ENCODE measurements around the gene WDR48. TPM values are rescaled to one million over a fixed set of nuclear protein-coding genes. Genes with fewer than 3 reads are reported as not detected.
A peak's percentile ranks its signal among the peaks of the same experiment; 100 is the strongest.

The WDR48 gene
- total and polyA plus RNA-seq, 4 experiments from 2014 or later: 32.6 to 69.8 (median 53.7) TPM

DNA sequence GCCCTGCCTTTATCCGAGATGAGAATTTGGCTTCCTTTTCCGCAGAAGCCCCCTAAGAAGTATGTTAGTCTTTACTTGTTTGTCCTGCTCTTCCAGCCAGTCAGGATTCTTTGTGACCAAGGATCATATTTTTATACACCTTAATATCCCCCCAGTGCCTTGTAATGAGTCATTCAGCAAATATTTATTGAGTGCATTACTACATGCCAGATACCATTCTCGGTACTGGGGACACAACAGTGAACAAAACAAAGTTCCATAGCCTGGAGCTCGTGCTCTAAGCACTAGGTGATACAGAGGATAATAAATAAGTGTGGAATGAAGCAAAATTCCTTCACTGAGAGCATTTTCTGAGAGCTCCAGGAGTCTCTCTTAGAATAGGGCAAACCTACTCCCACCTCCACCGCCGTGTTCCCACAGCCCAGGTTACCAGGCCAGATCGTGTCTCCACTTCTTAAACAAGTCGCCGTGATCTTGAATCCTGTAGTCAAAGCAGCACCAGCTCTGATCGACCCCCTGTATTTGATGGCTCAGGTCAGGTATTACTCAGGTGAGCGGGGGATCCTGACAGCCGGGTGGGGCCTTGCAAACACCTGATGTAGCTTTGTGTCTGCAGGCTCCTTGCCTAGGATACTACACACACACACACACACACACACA lies 74.2 kb downstream of the WDR48 start:
- no peak for DNase-seq
- H3K27me3 Mint-ChIP-seq: no peaks in the 10 kb centered on the region
- H3K9me3 Mint-ChIP-seq: no peaks in the 10 kb centered on the region
- Histone ChIP-seq H3K4me3 (ENCODE audit: low read length in 2 of 2) (no peak overlapping the region), H3K9me3 (ENCODE audit: control insufficient read depth in 1 of 2, low read length in 2 of 2) (no peaks in the 10 kb centered on the region), H3K4me1 (ENCODE audit: insufficient read depth, low read length) (peaks cover 22% of the 10 kb centered on the region), H3K36me3 (ENCODE audit: insufficient read depth, low read length) (no peaks in the 10 kb centered on the region), H3K27ac (ENCODE audit: low read depth, low read length) (no peak overlapping the region), H3K27me3 (ENCODE audit: insufficient read depth, low read length) (no peaks in the 10 kb centered on the region)
- POLR2A ChIA-PET (ENCODE audit: partially characterized antibody): interaction anchor here (0.9 to 2.6 kb wide), 6 partner anchors 18 to 164 kb away, joined by 3 to 10 read pairs (median 4); partner anchors contain the start of gene TTC21A
- H3K36me3 Mint-ChIP-seq: no peaks in the 10 kb centered on the region
- CTCF ChIA-PET (ENCODE audit: partially characterized antibody): interaction anchor here (0.7 to 24.3 kb wide), 17 partner anchors 10 to 291 kb away, joined by 3 to 471 read pairs (median 6); partner anchors contain the start of genes CX3CR1, GORASP1, TTC21A and XIRP1
- intact Hi-C loops (cut with micrococcal nuclease): loop anchor here (1.0 kb wide), 3 partner anchors 63 to 166 kb away; no protein-coding TSS in a partner anchor
- no peak overlapping the region for H3K4me3 Mint-ChIP-seq
- peak overlapping the region in 2 of 7 donors; percentile 57 to 75 for H3K27ac Mint-ChIP-seq
- H3K4me1 Mint-ChIP-seq: peaks cover 11 to 38% (median 22%) of the 10 kb centered on the region in 4 donors

DNA sequence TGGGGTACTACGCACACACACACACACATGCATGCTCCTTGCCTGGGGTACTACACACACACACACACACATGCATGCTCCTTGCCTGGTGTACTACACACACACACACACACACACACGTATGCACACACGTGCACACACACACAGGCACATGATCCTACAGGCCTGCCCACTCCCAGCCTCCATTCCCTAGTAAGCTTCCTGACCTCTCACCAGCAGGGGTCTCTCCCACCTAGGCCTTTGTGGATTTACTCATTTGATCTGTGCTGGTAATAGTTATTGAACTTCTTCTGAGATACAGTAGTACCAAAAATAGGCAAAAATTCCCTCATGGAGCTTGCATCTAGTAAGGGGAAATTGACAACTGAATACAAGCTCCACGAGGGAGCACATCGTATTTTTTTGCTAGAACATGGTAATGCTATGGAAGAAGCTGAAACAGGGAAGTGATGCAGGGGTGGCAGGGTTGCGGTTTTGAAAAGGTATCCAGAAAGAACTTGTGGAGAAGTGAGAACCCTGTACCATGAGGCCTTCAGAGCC lies 74.8 kb downstream of the WDR48 start:
- no peaks in the 10 kb centered on the region for H3K9me3 Mint-ChIP-seq
- DNase-seq: no peak
- Histone ChIP-seq H3K4me3 (ENCODE audit: low read length in 2 of 2) (no peak overlapping the region), H3K9me3 (ENCODE audit: control insufficient read depth in 1 of 2, low read length in 2 of 2) (no peaks in the 10 kb centered on the region), H3K36me3 (ENCODE audit: insufficient read depth, low read length) (no peaks in the 10 kb centered on the region), H3K27me3 (ENCODE audit: insufficient read depth, low read length) (no peaks in the 10 kb centered on the region), H3K4me1 (ENCODE audit: insufficient read depth, low read length) (peaks cover 22% of the 10 kb centered on the region), H3K27ac (ENCODE audit: low read depth, low read length) (no peak overlapping the region)
- peaks cover 11 to 43% (median 24%) of the 10 kb centered on the region in 4 donors for H3K4me1 Mint-ChIP-seq
- POLR2A ChIA-PET (ENCODE audit: partially characterized antibody): interaction anchor here (0.7 to 2.6 kb wide), 8 partner anchors 18 to 165 kb away, joined by 3 to 10 read pairs (median 4); partner anchors contain the start of gene TTC21A
- CTCF ChIA-PET (ENCODE audit: partially characterized antibody): interaction anchor here (0.7 to 24.3 kb wide), 26 partner anchors 10 to 290 kb away, joined by 3 to 471 read pairs (median 4); partner anchors contain the start of genes CX3CR1, GORASP1, TTC21A and XIRP1
- no peaks in the 10 kb centered on the region for H3K27me3 Mint-ChIP-seq
- H3K27ac Mint-ChIP-seq: peak overlapping the region in 4 of 7 donors; percentile 49 to 78 (median 64)
- intact Hi-C loops (cut with micrococcal nuclease): loop anchor here (1.0 kb wide), 3 partner anchors 63 to 166 kb away; no protein-coding TSS in a partner anchor
- H3K4me3 Mint-ChIP-seq: peak overlapping the region in 1 of 8 donors; percentile 4
- H3K36me3 Mint-ChIP-seq: no peaks in the 10 kb centered on the region

DNA sequence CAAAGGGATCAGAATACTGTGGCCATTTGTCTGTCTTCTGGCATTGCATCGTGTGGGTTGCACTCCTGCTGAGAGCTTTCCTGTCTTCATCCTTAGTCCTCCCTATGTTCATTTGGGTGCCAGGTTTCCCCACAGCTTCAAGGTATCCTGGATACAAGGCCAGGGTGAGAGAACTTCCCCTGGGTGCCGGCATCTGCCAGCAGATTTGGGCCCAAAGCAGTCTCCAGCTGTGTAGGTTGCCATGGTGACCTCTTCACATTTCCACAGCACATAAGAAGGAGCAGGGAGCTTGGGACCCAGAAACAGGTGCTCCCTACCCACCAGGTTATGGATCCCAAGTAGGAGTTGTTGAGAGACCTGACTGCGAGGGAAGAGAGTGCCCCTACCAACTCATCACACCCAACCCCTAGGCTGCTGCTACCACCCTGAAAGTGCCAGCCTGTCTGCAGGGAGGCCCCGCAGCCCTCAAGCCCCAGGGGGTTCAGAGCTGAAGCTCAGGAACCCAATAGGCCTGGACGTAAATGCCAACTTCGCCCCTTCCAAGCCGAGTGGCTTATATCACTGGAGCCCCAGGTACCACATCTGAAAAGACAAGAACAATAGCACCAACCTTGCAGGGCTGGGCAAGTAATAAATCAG lies 75.6 kb downstream of the WDR48 start:
- Histone ChIP-seq H3K27ac (ENCODE audit: low read depth, low read length) (no peak overlapping the region), H3K27me3 (ENCODE audit: insufficient read depth, low read length) (no peaks in the 10 kb centered on the region), H3K4me3 (ENCODE audit: low read length in 2 of 2) (no peak overlapping the region), H3K9me3 (ENCODE audit: control insufficient read depth in 1 of 2, low read length in 2 of 2) (no peaks in the 10 kb centered on the region), H3K36me3 (ENCODE audit: insufficient read depth, low read length) (no peaks in the 10 kb centered on the region), H3K4me1 (ENCODE audit: insufficient read depth, low read length) (peaks cover 22% of the 10 kb centered on the region)
- ChIA-PET POLR2A (ENCODE audit: partially characterized antibody) (interaction anchor here (0.7 to 2.6 kb wide), 9 partner anchors 19 to 164 kb away, joined by 3 to 10 read pairs (median 4); partner anchors contain the start of gene TTC21A), CTCF (ENCODE audit: partially characterized antibody) (interaction anchor here (0.7 to 24.3 kb wide), 27 partner anchors 9 to 257 kb away, joined by 3 to 471 read pairs (median 4); partner anchors contain the start of genes CX3CR1, GORASP1, TTC21A and XIRP1)
- no peaks in the 10 kb centered on the region for H3K27me3 Mint-ChIP-seq
- intact Hi-C loops (cut with micrococcal nuclease): no loop called here
- peak overlapping the region in 4 of 8 donors; percentile 13 to 50 (median 30) for H3K4me3 Mint-ChIP-seq
- peaks cover 0 to 1% (median 0%) of the 10 kb centered on the region in 8 donors for H3K9me3 Mint-ChIP-seq
- H3K27ac Mint-ChIP-seq: peak overlapping the region; percentile 55 to 85 (median 59)
- H3K36me3 Mint-ChIP-seq: no peaks in the 10 kb centered on the region
- no peak for DNase-seq
- H3K4me1 Mint-ChIP-seq: peaks cover 11 to 43% (median 24%) of the 10 kb centered on the region in 4 donors

GRCh38 chr3:39127908-39128304 lies 76.1 kb downstream of the WDR48 start:
- Mint-ChIP-seq H3K4me3 (peak overlapping the region in 4 of 8 donors; percentile 13 to 50 (median 30)), H3K27ac (peak overlapping the region; percentile 55 to 85 (median 58)), H3K4me1 (peaks cover 11 to 43% (median 24%) of the 10 kb centered on the region in 4 donors), H3K36me3 (no peaks in the 10 kb centered on the region), H3K9me3 (peaks cover 0 to 2% (median 0%) of the 10 kb centered on the region in 8 donors), H3K27me3 (no peaks in the 10 kb centered on the region)
- DNase-seq: no peak
- ChIA-PET POLR2A (ENCODE audit: partially characterized antibody) (interaction anchor here (0.9 to 2.6 kb wide), 6 partner anchors 20 to 163 kb away, joined by 3 to 10 read pairs (median 4); partner anchors contain the start of gene TTC21A), CTCF (ENCODE audit: partially characterized antibody) (interaction anchor here (0.9 to 24.3 kb wide), 16 partner anchors 9 to 161 kb away, joined by 3 to 471 read pairs (median 10); partner anchors contain the start of genes CX3CR1, GORASP1, TTC21A and XIRP1)
- Histone ChIP-seq H3K4me1 (ENCODE audit: insufficient read depth, low read length) (peaks cover 22% of the 10 kb centered on the region), H3K27ac (ENCODE audit: low read depth, low read length) (no peak overlapping the region), H3K4me3 (ENCODE audit: low read length in 2 of 2) (no peak overlapping the region), H3K27me3 (ENCODE audit: insufficient read depth, low read length) (no peaks in the 10 kb centered on the region), H3K9me3 (ENCODE audit: control insufficient read depth in 1 of 2, low read length in 2 of 2) (no peaks in the 10 kb centered on the region), H3K36me3 (ENCODE audit: insufficient read depth, low read length) (no peaks in the 10 kb centered on the region)
- intact Hi-C loops (cut with micrococcal nuclease): no loop called here

GRCh38 chr3:39128951-39129350 lies 77.1 kb downstream of the WDR48 start:
- ChIA-PET CTCF (ENCODE audit: partially characterized antibody) (interaction anchor here (2.7 to 24.3 kb wide), 3 partner anchors 8 to 160 kb away, joined by 10 to 471 read pairs (median 30); no protein-coding TSS in a partner anchor), POLR2A (ENCODE audit: partially characterized antibody) (interaction anchor here (1.4 kb wide), 1 partner anchor 49 kb away, joined by 3 read pairs; no protein-coding TSS in a partner anchor)
- peaks cover 22% of the 10 kb centered on the region for H3K4me1 ChIP-seq (ENCODE audit: insufficient read depth, low read length)
- Mint-ChIP-seq H3K27me3 (no peaks in the 10 kb centered on the region), H3K4me3 (no peak overlapping the region), H3K36me3 (no peaks in the 10 kb centered on the region), H3K4me1 (peaks cover 13 to 47% (median 24%) of the 10 kb centered on the region in 4 donors), H3K9me3 (peaks cover 0 to 2% (median 0%) of the 10 kb centered on the region in 8 donors), H3K27ac (peak overlapping the region in 1 of 7 donors; percentile 20)
- no peak overlapping the region for H3K4me3 ChIP-seq (ENCODE audit: low read length in 2 of 2)
- H3K27me3 ChIP-seq (ENCODE audit: insufficient read depth, low read length): no peaks in the 10 kb centered on the region
- DNase-seq: no peak
- no peaks in the 10 kb centered on the region for H3K36me3 ChIP-seq (ENCODE audit: insufficient read depth, low read length)
- no peaks in the 10 kb centered on the region for H3K9me3 ChIP-seq (ENCODE audit: control insufficient read depth in 1 of 2, low read length in 2 of 2)
- no peak overlapping the region for H3K27ac ChIP-seq (ENCODE audit: low read depth, low read length)
- intact Hi-C loops (cut with micrococcal nuclease): no loop called here

DNA sequence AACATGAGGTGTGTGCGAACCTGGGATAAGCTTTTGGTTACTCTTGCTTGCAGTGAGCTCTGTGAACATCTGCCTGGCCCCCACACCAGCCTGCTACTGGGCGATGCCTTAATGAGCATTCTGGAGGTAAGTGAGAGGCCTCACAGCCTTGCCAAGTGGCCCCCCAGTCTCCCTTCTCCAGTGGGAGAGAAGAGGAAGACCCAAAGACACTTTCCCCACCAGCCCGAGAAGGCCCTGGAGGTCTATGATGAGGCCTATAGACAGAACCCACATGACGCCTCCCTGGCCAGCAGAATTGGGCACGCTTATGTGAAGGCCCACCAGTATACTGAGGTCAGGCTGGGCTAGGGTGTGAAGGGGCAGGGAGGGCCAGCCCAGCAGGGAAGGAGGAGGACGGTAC lies 78.2 kb downstream of the WDR48 start:
- peak overlapping the region in 2 of 7 donors; percentile 36 to 66 for H3K27ac Mint-ChIP-seq
- intact Hi-C loops (cut with micrococcal nuclease): no loop called here
- no peaks in the 10 kb centered on the region for H3K36me3 Mint-ChIP-seq
- Histone ChIP-seq H3K4me3 (ENCODE audit: low read length in 2 of 2) (no peak overlapping the region), H3K9me3 (ENCODE audit: control insufficient read depth in 1 of 2, low read length in 2 of 2) (no peaks in the 10 kb centered on the region), H3K36me3 (ENCODE audit: insufficient read depth, low read length) (no peaks in the 10 kb centered on the region), H3K27me3 (ENCODE audit: insufficient read depth, low read length) (no peaks in the 10 kb centered on the region), H3K4me1 (ENCODE audit: insufficient read depth, low read length) (peaks cover 22% of the 10 kb centered on the region), H3K27ac (ENCODE audit: low read depth, low read length) (no peak overlapping the region)
- peaks cover 0 to 2% (median 0%) of the 10 kb centered on the region in 8 donors for H3K9me3 Mint-ChIP-seq
- no peak overlapping the region for H3K4me3 Mint-ChIP-seq
- CTCF ChIA-PET (ENCODE audit: partially characterized antibody): interaction anchor here (4.6 to 24.3 kb wide), 2 partner anchors 17 to 159 kb away, joined by 30 to 471 read pairs; no protein-coding TSS in a partner anchor
- H3K4me1 Mint-ChIP-seq: peaks cover 13 to 47% (median 24%) of the 10 kb centered on the region in 4 donors
- H3K27me3 Mint-ChIP-seq: no peaks in the 10 kb centered on the region
- POLR2A ChIA-PET (ENCODE audit: partially characterized antibody): no interaction called here
- DNase-seq: no peak
